LNCAP (cell line): ENCODE results near the gene SLCO3A1.

Experiments used
- CTCF ChIP-seq: fragments of 450-650 bp; IDR thresholded peaks from 2 replicates; pipeline ENCODE4 v1.5.1; 2017; ENCODE audit warnings: mild to moderate bottlenecking

SLCO3A1 gene

DNA sequence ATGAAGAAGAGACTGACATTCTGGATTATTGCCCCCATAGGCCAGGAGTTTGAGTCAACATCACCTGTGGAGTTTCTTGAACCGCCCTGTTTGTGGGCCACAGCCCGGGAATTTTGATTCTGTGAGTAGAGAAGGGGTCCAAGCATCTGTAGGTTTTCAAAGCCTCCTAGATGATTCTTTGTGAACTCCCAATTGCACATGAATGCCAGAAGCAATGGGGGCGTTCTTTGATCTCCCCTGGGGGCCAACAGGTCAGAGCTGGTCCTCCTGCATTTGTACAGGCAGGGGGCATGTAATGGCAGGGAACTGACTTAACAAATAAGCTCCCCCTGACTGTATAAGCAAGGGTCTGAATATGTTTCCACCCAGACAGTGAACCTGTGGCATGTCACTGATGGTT is 260.3 kb downstream of the SLCO3A1 start:
- no peak for TF ChIP-seq CTCF

DNA sequence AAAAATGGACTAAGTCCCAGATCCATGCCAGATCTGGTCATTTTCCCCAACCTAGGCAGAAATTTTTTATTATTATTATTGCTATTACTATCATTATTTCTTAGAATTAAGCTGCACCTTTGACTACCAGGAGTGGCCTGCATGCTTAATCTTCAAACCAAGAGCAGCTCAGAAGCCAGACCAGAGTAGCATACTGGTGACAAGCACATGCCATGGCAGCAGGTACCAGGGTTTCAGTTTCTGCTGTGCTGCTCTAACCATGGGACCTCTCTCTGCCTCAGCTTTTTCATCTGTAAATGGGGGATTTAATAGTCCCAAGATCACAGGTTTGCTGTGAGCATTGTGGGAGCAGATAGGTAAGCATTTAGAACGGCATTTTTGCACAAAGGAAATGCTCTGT is 262.3 kb downstream of the SLCO3A1 start:
- TF ChIP-seq CTCF = no peak

- no peak for TF ChIP-seq CTCF
Measured at GRCh38 chr15:92116330-92116729, 262.8 kb downstream of the SLCO3A1 start.

DNA sequence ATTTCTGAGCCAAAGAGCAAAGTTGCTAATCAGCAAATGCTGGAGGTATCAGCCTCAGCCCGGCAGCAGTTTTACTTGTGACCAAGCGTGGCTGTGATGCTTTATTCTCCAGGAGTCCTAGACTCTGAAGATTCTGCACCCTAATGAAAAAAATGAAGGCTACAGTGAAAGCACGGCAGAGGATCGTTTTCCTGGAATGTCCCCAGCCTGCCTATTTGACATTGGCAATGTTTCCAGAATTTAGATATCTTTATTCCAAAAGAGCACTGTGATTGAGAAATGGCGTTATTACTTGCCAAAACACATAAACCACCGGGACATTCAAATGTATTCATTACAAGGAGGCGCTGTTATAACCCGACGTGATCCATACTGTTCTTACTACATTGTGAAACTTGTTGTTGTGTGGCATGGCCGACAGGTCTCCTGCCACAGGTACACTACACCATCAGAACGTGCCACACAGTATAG is 263.8 kb downstream of the SLCO3A1 start:
- no peak for TF ChIP-seq CTCF

DNA sequence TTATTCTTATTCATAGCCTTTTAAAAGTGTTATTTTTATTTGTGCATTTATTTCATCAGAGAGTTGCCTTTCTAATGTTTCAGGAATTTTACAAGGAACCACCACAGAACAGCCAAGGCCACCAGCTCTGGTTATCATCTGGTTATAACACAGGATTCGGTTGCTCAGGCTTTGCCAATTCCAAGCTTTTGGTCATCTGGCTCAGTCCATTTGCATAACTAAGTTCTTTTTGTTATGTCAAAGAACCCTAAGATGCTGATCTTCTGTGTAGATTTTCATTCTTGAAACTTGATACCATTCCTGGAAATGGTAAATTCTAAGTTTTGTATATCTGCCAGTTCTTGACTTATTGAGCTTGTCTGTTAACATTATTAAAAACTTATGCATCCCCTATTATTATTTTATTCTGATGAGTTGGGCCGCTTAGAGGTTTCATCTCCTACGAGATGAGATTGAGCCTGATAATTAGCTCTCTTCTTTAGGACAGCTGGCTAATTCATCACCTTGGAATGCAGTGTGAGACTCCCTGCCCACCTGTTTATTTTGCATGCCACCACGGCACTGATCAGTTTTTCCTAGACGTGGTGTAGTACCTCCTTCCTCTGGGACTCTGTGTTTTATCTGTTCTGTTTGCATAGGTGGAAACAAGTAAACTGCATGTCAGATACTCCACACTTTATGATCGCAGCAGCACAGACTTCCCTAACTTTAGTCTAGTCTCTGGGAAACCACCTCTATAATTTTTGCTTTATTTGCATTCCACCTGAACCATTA is 264.8 kb downstream of the SLCO3A1 start:
- TF ChIP-seq CTCF = no peak

GRCh38 chr15:92118936-92119325 is 265.4 kb downstream of the SLCO3A1 start:
- no peak for TF ChIP-seq CTCF

GRCh38 chr15:92120094-92120795 is 266.7 kb downstream of the SLCO3A1 start:
- no peak for TF ChIP-seq CTCF
